Measurements from ENCODE around the gene RNU6-1. TPM values are rescaled to one million over a fixed set of nuclear protein-coding genes. Genes with fewer than 3 reads are reported as not detected.

RNU6-1 gene
- total RNA-seq, 1 experiment from 2014 or later = not detected

GRCh38 chr15:67820992-67821783, 18.7 kb downstream of the RNU6-1 start:
- BruUV-seq (replicated peaks) = no TSS peak
- no peaks in the 10 kb centered on the region for H3K9me3 Mint-ChIP-seq (ENCODE audit: low read depth, unreplicated experiment)
- H3K36me3 Mint-ChIP-seq (ENCODE audit: insufficient read depth, unreplicated experiment) = peaks cover 20% of the 10 kb centered on the region
- H3K27ac Mint-ChIP-seq (ENCODE audit: unreplicated experiment) = no peak overlapping the region
- TF ChIP-seq, protein P1, sequence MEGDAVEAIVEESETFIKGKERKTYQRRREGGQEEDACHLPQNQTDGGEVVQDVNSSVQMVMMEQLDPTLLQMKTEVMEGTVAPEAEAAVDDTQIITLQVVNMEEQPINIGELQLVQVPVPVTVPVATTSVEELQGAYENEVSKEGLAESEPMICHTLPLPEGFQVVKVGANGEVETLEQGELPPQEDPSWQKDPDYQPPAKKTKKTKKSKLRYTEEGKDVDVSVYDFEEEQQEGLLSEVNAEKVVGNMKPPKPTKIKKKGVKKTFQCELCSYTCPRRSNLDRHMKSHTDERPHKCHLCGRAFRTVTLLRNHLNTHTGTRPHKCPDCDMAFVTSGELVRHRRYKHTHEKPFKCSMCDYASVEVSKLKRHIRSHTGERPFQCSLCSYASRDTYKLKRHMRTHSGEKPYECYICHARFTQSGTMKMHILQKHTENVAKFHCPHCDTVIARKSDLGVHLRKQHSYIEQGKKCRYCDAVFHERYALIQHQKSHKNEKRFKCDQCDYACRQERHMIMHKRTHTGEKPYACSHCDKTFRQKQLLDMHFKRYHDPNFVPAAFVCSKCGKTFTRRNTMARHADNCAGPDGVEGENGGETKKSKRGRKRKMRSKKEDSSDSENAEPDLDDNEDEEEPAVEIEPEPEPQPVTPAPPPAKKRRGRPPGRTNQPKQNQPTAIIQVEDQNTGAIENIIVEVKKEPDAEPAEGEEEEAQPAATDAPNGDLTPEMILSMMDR (IDR thresholded peaks at IDR 0.05; ENCODE audit: unreplicated experiment) = no peak
- intact Hi-C loops (cut with micrococcal nuclease; ENCODE audit: unreplicated experiment) = no loop called here
- CTCF ChIA-PET = no interaction called here
- H3K4me1 Mint-ChIP-seq (ENCODE audit: low read depth, unreplicated experiment) = peaks cover 13% of the 10 kb centered on the region
- no peak overlapping the region for H3K4me3 Mint-ChIP-seq (ENCODE audit: low read depth, unreplicated experiment)
- peaks cover 100% of the 10 kb centered on the region for H3K27me3 Mint-ChIP-seq (ENCODE audit: unreplicated experiment)
- no peak for DNase-seq

- BruUV-seq (replicated peaks) = no TSS peak
- H3K36me3 Mint-ChIP-seq (ENCODE audit: insufficient read depth, unreplicated experiment) = peaks cover 20% of the 10 kb centered on the region
- H3K4me1 Mint-ChIP-seq (ENCODE audit: low read depth, unreplicated experiment) = peaks cover 13% of the 10 kb centered on the region
- H3K4me3 Mint-ChIP-seq (ENCODE audit: low read depth, unreplicated experiment) = no peak overlapping the region
- peaks cover 95% of the 10 kb centered on the region for H3K27me3 Mint-ChIP-seq (ENCODE audit: unreplicated experiment)
- TF ChIP-seq, protein P1 (IDR thresholded peaks at IDR 0.05; ENCODE audit: unreplicated experiment) = no peak
- no peaks in the 10 kb centered on the region for H3K9me3 Mint-ChIP-seq (ENCODE audit: low read depth, unreplicated experiment)
- no peak overlapping the region for H3K27ac Mint-ChIP-seq (ENCODE audit: unreplicated experiment)
- CTCF ChIA-PET = no interaction called here
- DNase-seq = no peak
- intact Hi-C loops (cut with micrococcal nuclease; ENCODE audit: unreplicated experiment) = no loop called here
Observed at GRCh38 chr15:67820122-67820991, 19.5 kb downstream of the RNU6-1 start.

DNA sequence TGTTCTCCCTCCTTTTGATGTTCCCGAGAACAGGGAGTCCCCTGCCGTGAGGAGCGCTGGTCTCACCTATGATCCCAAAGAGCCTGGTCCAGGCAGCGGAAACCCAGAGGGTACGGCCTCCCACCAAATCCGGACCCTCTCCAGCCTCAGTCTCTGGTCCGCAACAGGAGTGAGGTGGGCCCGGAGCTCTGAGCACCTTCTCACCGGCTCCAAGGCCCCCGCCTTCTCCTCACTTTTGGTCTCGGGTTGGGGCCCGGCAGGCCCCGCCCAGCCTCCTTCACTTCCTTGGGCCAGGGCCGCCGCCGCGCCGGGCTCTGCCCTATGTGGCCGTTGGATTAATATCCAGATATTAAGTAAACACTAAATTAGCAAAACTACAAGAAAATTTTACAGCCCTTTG, 20.2 kb downstream of the RNU6-1 start:
- H3K9me3 Mint-ChIP-seq (ENCODE audit: low read depth, unreplicated experiment) = no peaks in the 10 kb centered on the region
- H3K4me1 Mint-ChIP-seq (ENCODE audit: low read depth, unreplicated experiment) = peaks cover 13% of the 10 kb centered on the region
- no TSS peak for BruUV-seq (replicated peaks)
- no peak overlapping the region for H3K4me3 Mint-ChIP-seq (ENCODE audit: low read depth, unreplicated experiment)
- H3K36me3 Mint-ChIP-seq (ENCODE audit: insufficient read depth, unreplicated experiment) = peaks cover 20% of the 10 kb centered on the region
- peaks cover 88% of the 10 kb centered on the region for H3K27me3 Mint-ChIP-seq (ENCODE audit: unreplicated experiment)
- no peak for DNase-seq
- no peak overlapping the region for H3K27ac Mint-ChIP-seq (ENCODE audit: unreplicated experiment)
- intact Hi-C loops (cut with micrococcal nuclease; ENCODE audit: unreplicated experiment) = no loop called here
- CTCF ChIA-PET = no interaction called here
- TF ChIP-seq, protein P1 (IDR thresholded peaks at IDR 0.05; ENCODE audit: unreplicated experiment) = no peak

DNA sequence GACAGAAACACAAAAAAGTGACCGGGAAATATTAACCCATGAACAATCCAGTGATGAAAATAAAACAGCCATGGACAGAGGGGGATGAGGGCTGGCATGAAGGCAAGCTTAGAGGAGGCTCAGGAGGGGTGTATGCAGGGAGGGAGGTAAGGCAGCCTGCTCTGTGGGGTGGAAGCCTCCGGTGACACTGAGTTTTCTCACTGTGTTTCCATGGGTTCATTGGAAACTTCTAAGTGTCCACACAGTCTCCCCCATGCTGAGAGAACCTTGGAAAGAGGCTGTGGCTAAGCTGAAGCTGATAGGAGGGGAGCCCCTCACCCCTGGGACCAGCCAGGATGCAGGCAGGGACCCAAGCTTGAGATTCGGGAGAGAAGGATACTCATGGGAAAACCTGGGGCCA, 21.4 kb downstream of the RNU6-1 start:
- Mint-ChIP-seq H3K9me3 (ENCODE audit: low read depth, unreplicated experiment) (no peaks in the 10 kb centered on the region), H3K36me3 (ENCODE audit: insufficient read depth, unreplicated experiment) (peaks cover 15% of the 10 kb centered on the region)
- BruUV-seq (replicated peaks) = no TSS peak

More for the DNA sequence above, 21.4 kb downstream of the RNU6-1 start:
- no peak overlapping the region for H3K27ac Mint-ChIP-seq (ENCODE audit: unreplicated experiment)
- peaks cover 76% of the 10 kb centered on the region for H3K27me3 Mint-ChIP-seq (ENCODE audit: unreplicated experiment)
- DNase-seq = no peak
- no peak overlapping the region for H3K4me3 Mint-ChIP-seq (ENCODE audit: low read depth, unreplicated experiment)
- H3K4me1 Mint-ChIP-seq (ENCODE audit: low read depth, unreplicated experiment) = peaks cover 3% of the 10 kb centered on the region
- TF ChIP-seq, protein P1 (IDR thresholded peaks at IDR 0.05; ENCODE audit: unreplicated experiment) = no peak
- intact Hi-C loops (cut with micrococcal nuclease; ENCODE audit: unreplicated experiment) = no loop called here
- CTCF ChIA-PET = interaction anchor here (0.6 kb wide), 1 partner anchor 727 kb away, joined by 3 read pairs; no protein-coding TSS in a partner anchor

Measured in Calu3 (cell line).